Lower leg skin (tissue), 4 donors: ENCODE results near the gene DCLRE1B. TPM values are rescaled to one million over a fixed set of nuclear protein-coding genes. Genes with fewer than 3 reads are reported as not detected.

Experiments
- DNase-seq, 2 donors: peaks; one replicate each; pipeline ENCODE4 v3.0.0-alpha.2; 2019; ENCODE audit warnings: low spot score in 2 of 2
- H3K4me3 ChIP-seq: fragments of 200-600 bp; sonication (generic); 2 replicates; pipeline ENCODE4 v1.5.1; 2017; ENCODE audit warnings: mild to moderate bottlenecking, low read depth; ENCODE audit not compliant: poor library complexity, severe bottlenecking
- CTCF ChIP-seq, 3 donors: fragments of 450-650 bp; IDR thresholded peaks; one replicate each; pipeline ENCODE4 v1.5.1; 2016; ENCODE audit warnings: antibody characterized with exemption in 3 of 3, mild to moderate bottlenecking in 3 of 3, moderate library complexity in 2 of 3
- POLR2A ChIP-seq, 2 donors: fragments of 450-650 bp; IDR thresholded peaks; one replicate each; pipeline ENCODE4 v1.6.1; 2016 to 2017; ENCODE audit warnings: antibody characterized with exemption in 2 of 2, mild to moderate bottlenecking in 1 of 2, moderate library complexity in 1 of 2
- WGBS, 2 donors: methylation state at CpG; one replicate each; pipeline ENCODE4 v1.1.5; 2018; 5-methylcytosine and 5-hydroxymethylcytosine counted together
- intact Hi-C: fragments of 100-400 bp; cut with DNase I; formaldehyde crosslinking; loops from one replicate; pipeline ENCODE4 v1.15.0; 2023; ENCODE audit warnings: low total_unique reads
- total RNA-seq, 4 donors: library from RNA; depleted of rRNA; stranded (reverse); fragments of >200 nt; gene quantifications; one replicate each; pipeline ENCODE4 v1.1.0, GENCODE V29; 2016

The DCLRE1B gene
- total RNA-seq, 4 donors from 2014 or later: 2.1 to 4.4 (median 3.5) TPM

- 79 to 90% methylated on average over 5 of the region's 5 CpGs for WGBS, 2 donors
- intact Hi-C loops: no loop called here
- DNase-seq: no peak
- TF ChIP-seq POLR2A (IDR thresholded peaks at IDR 0.05) (no peak), CTCF (IDR thresholded peaks at IDR 0.05) (no peak)
- H3K4me3 ChIP-seq: no peak overlapping the region
Measured at GRCh38 chr1:113949007-113949406, 43.9 kb downstream of the DCLRE1B start.

GRCh38 chr1:113950908-113951307, 45.8 kb downstream of the DCLRE1B start:
- 98 to 100% methylated on average over 1 of the region's 1 CpG for WGBS, 2 donors
- TF ChIP-seq CTCF (IDR thresholded peaks at IDR 0.05) (no peak), POLR2A (IDR thresholded peaks at IDR 0.05) (no peak)
- intact Hi-C loops: no loop called here

GRCh38 chr1:113951719-113952118, 46.6 kb downstream of the DCLRE1B start:
- H3K4me3 ChIP-seq: no peak overlapping the region
- TF ChIP-seq POLR2A (IDR thresholded peaks at IDR 0.05) (no peak), CTCF (IDR thresholded peaks at IDR 0.05) (no peak)
- 96 to 97% methylated on average over 2 of the region's 2 CpGs for WGBS, 2 donors
- intact Hi-C loops: no loop called here
- DNase-seq: no peak

More at GRCh38 chr1:113950908-113951307, 45.8 kb downstream of the DCLRE1B start:
- H3K4me3 ChIP-seq: no peak overlapping the region
- no peak for DNase-seq

GRCh38 chr1:113957984-113958383, 52.9 kb downstream of the DCLRE1B start:
- no peak for TF ChIP-seq POLR2A (IDR thresholded peaks at IDR 0.05)
- TF ChIP-seq CTCF (IDR thresholded peaks at IDR 0.05): no peak
- 83 to 96% methylated on average over 1 of the region's 1 CpG for whole genome bisulfite sequencing, 2 donors
- intact Hi-C loops: no loop called here
- no peak for DNase-seq
- H3K4me3 ChIP-seq: no peak overlapping the region

GRCh38 chr1:113958691-113959090, 53.6 kb downstream of the DCLRE1B start:
- intact Hi-C loops: no loop called here
- WGBS, 2 donors: 71 to 80% methylated on average over 1 of the region's 1 CpG
- no peak for TF ChIP-seq POLR2A (IDR thresholded peaks at IDR 0.05)
- no peak for TF ChIP-seq CTCF (IDR thresholded peaks at IDR 0.05)
- H3K4me3 ChIP-seq: no peak overlapping the region
- DNase-seq: no peak

GRCh38 chr1:113963281-113963906, 58.3 kb downstream of the DCLRE1B start:
- 93 to 95% methylated on average over 12 of the region's 12 CpGs for WGBS, 2 donors
- TF ChIP-seq POLR2A (IDR thresholded peaks at IDR 0.05) (no peak), CTCF (IDR thresholded peaks at IDR 0.05) (no peak)
- no peak for DNase-seq
- intact Hi-C loops: no loop called here
- no peak overlapping the region for H3K4me3 ChIP-seq
